GM19193 (cell line): ENCODE results near the gene ALDH5A1.

Source experiments
- POLR2A ChIP-seq: IDR thresholded peaks from 4 replicates; pipeline ENCODE4 v1.6.1; 2011; ENCODE audit not compliant: insufficient read depth, insufficient read length; ENCODE audit errors: extremely low read depth

Gene ALDH5A1

DNA sequence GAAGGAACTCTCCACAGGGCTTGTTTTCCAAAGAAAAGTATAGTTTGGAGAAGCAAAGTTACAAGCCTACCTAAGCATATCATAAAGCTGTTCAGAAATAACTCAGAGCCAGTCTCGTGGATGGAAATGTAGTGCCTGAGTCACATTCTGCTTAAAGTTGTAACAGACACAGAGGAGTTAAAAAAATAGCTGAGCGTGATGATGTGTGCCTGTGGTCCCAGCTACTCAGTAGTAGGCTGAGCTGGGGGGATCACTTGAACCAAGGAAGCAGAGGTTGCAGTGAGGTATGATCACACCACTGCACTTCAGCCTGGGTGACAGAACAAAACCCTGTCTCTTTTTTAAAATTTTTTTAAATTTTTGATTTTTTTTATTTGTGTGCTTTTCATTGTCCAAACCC is 6.6 kb downstream of the ALDH5A1 start:
- no peak for TF ChIP-seq POLR2A

GRCh38 chr6:24501914-24502313 is 7.1 kb downstream of the ALDH5A1 start:
- no peak for TF ChIP-seq POLR2A

DNA sequence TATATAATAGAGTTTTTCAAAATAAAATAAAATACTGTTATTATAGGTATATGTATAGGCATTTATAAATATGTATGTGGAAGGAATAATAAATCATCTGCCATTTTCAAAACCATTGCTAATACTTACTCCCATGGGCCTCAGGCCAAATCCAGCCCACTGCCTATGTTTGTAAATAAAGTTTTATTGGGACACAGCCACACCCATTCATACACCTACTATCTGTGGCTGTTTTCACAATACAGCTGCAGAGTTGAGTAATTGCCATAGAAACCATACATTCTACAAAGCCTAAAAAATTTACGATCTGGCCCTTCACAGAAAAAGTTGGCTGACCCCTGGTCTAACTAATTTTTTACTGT is 9.5 kb downstream of the ALDH5A1 start:
- no peak for TF ChIP-seq POLR2A

DNA sequence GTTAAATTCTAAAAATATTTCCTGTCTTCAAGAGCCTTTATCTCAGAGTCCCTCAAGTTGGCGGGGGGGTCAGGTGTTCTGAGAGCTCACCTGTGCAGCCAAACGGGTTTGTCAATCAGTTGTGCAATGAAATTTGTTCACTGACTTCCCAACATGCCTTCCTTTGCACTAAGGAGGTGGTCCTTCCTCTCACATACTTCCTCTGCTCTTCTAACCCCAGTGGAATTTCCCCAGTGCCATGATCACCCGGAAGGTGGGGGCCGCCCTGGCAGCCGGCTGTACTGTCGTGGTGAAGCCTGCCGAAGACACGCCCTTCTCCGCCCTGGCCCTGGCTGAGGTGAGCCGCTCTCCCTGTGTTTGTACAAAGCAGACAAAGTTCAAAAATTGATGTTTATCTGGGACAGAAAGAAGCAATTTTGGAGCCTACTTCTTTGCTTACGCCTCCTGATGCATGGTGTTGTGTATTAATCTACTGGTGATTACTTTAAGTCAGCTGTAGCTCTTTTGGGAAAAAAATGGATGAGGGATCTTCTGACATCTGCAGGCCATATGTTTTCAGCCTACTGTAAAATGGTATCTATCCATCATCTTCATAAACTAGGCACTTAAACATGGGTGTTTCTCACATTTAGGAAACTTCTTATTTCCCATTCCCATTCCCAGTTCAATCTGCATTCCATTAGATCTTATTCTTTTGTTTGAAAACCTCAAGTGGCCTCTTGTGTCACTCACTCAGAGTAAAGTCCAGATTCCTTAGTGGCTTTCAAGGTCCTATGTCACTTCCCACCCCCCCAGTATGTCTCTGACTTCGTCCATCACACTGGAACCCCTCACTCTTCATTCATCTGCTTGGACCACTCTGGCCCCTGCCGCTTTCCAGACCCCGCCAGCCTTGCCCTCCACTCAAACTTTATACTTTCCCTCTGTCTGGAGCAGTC is 10.1 kb downstream of the ALDH5A1 start:
- TF ChIP-seq POLR2A: no peak

- no peak for TF ChIP-seq POLR2A
These were observed 12.2 kb downstream of the ALDH5A1 start for GRCh38 chr6:24506814-24507520.

GRCh38 chr6:24513602-24514001 is 18.8 kb downstream of the ALDH5A1 start:
- TF ChIP-seq POLR2A: no peak

GRCh38 chr6:24517659-24518543 is 23.1 kb downstream of the ALDH5A1 start:
- TF ChIP-seq POLR2A: peak; percentile 45

GRCh38 chr6:24520929-24521546 is 26.3 kb downstream of the ALDH5A1 start:
- TF ChIP-seq POLR2A: no peak

GRCh38 chr6:24522228-24523176 is 27.7 kb downstream of the ALDH5A1 start:
- TF ChIP-seq POLR2A: peak; percentile 21

GRCh38 chr6:24524329-24524728 is 29.6 kb downstream of the ALDH5A1 start:
- no peak for TF ChIP-seq POLR2A

DNA sequence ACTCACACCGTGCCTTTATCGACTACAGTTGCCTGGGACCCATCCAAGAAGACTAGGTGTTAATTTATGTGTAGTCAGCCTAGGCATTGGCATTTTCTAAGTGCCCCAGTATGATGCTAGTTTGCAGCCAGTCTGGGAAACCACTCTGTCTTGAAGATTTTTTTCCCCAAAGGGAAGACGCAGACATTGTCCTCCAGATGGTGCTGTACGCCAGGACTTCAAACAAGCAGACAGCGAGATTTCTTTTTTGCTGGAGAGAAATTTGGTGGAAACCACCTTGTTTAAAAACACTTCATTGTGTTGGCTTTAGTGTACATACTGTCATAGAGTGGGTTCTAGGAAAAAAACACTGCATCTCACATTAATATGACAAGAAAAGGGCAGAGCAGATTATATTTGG is 30.0 kb downstream of the ALDH5A1 start:
- TF ChIP-seq POLR2A: no peak

- no peak for TF ChIP-seq POLR2A
These were observed 35.2 kb downstream of the ALDH5A1 start for GRCh38 chr6:24529985-24530384.

GRCh38 chr6:24534329-24534728 is 39.6 kb downstream of the ALDH5A1 start:
- TF ChIP-seq POLR2A: no peak
